H1 (cell line): ENCODE measurements around the gene SRPK3. TPM values are rescaled to one million over a fixed set of nuclear protein-coding genes. Genes with fewer than 3 reads are reported as not detected.
"Not testable (repeated sequence)": the region's sequence is repeated elsewhere in the genome, so short reads cannot be mapped to it uniquely, and the experiment has no call there.

Experiments
- CTCF ChIA-PET: fragments of 300-600 bp; sonication (Branson Sonifier 250); formaldehyde crosslinking; loops from one replicate; lab custom pipeline; 2021; ENCODE audit not compliant: partially characterized antibody; lab: Charles Lee
- POLR2A ChIA-PET: fragments of 300-600 bp; sonication (Branson Sonifier 250); formaldehyde crosslinking; loops from one replicate; lab custom pipeline; 2021; ENCODE audit warnings: inconsistent platforms; ENCODE audit not compliant: partially characterized antibody; lab: Charles Lee
- DNase-seq, 2 experiments: peaks; one replicate each; pipeline versions ENCODE4 v3.0.0 to v3.0.0-alpha.2; 2010 to 2022; ENCODE audit warnings: low spot score in 2 of 2, low read depth in 1 of 2, mixed read lengths in 1 of 2
- FAIRE-seq: peaks from 2 replicates; lab custom pipeline; 2011; peaks lifted over from hg19 to GRCh38; lab: Jason Lieb, UNC
- H2AFZ ChIP-seq: 2 replicates; pipeline ENCODE4 v1.8.1; 2012; ENCODE audit warnings: low read length, inconsistent platforms
- H2AK5ac ChIP-seq: 2 replicates; pipeline ENCODE4 v1.6.1; 2013; ENCODE audit warnings: low read depth, low read length
- H2BK120ac ChIP-seq: replicated peaks from 2 replicates; pipeline ENCODE3; 2013; ENCODE audit warnings: low read depth, low read length, inconsistent platforms
- H2BK12ac ChIP-seq: 2 replicates; pipeline ENCODE4 v1.6.1; 2013; ENCODE audit warnings: low read depth, low read length
- H2BK15ac ChIP-seq: 2 replicates; pipeline ENCODE4 v1.6.1; 2013; ENCODE audit warnings: low read length
- H2BK20ac ChIP-seq: 2 replicates; pipeline ENCODE4 v1.6.1; 2013; ENCODE audit warnings: low read length
- H2BK5ac ChIP-seq: 2 replicates; pipeline ENCODE4 v1.6.1; 2013; ENCODE audit warnings: low read depth, low read length
- H3K14ac ChIP-seq: 2 replicates; pipeline ENCODE4 v1.6.1; 2013; ENCODE audit warnings: inconsistent platforms; ENCODE audit not compliant: insufficient read length
- H3K18ac ChIP-seq: 2 replicates; pipeline ENCODE4 v1.6.1; 2013; ENCODE audit warnings: low read length; ENCODE audit errors: extremely low read depth
- H3K23ac ChIP-seq: 2 replicates; pipeline ENCODE4 v1.6.1; 2013; ENCODE audit warnings: inconsistent platforms; ENCODE audit not compliant: insufficient read length
- H3K23me2 ChIP-seq: 2 replicates; pipeline ENCODE4 v1.6.1; 2013; ENCODE audit warnings: low read depth, low read length
- H3K27ac ChIP-seq: 2 replicates; pipeline ENCODE4 v1.6.1; 2011; ENCODE audit warnings: low read depth, low read length, inconsistent platforms
- H3K27me3 ChIP-seq, 4 experiments: replicated peaks in 1 of 4; 1 replicate in 1 of 4; 2 replicates in 3 of 4; pipeline versions ENCODE4 v1.6.1 to v1.8.1; 2011 to 2013; ENCODE audit warnings: low read length in 3 of 4, mild to moderate bottlenecking in 3 of 4, inconsistent platforms in 2 of 4, mixed read lengths in 2 of 4, moderate library complexity in 1 of 4; ENCODE audit not compliant: control insufficient read depth in 3 of 4, insufficient read depth in 3 of 4; ENCODE audit errors: extremely low read depth in 1 of 4
- H3K36me3 ChIP-seq, 4 experiments: 2 replicates each; pipeline versions ENCODE4 v1.6.1 to v1.8.1; 2011 to 2013; ENCODE audit warnings: mild to moderate bottlenecking in 4 of 4, low read length in 3 of 4, moderate library complexity in 2 of 4, control low read depth in 1 of 4, inconsistent platforms in 1 of 4; ENCODE audit not compliant: insufficient read depth in 4 of 4, control insufficient read depth in 2 of 4
- H3K4ac ChIP-seq: replicated peaks from 2 replicates; pipeline ENCODE3; 2013; ENCODE audit warnings: low read length, low read depth, mixed read lengths, inconsistent platforms; ENCODE audit not compliant: insufficient read length
- H3K4me1 ChIP-seq, 4 experiments: replicated peaks in 1 of 4; 1 replicate in 1 of 4; 2 replicates in 3 of 4; pipeline versions ENCODE4 v1.6.1 to v1.8.1; 2011 to 2013; ENCODE audit warnings: low read length in 3 of 4, inconsistent platforms in 2 of 4, mixed read lengths in 1 of 4; ENCODE audit not compliant: insufficient read depth in 4 of 4, control insufficient read depth in 3 of 4
- H3K4me2 ChIP-seq, 2 experiments: 2 replicates each; pipeline versions ENCODE4 v1.6.1 to v1.8.1; 2011 to 2013; ENCODE audit warnings: low read depth in 2 of 2, low read length in 2 of 2, control low read depth in 1 of 2, inconsistent platforms in 1 of 2, mild to moderate bottlenecking in 1 of 2; ENCODE audit not compliant: insufficient read depth in 1 of 2
- H3K4me3 ChIP-seq, 4 experiments: fragments of 200-600, 300-600 bp in 1 of 4; sonication (generic), shearing (Covaris generic), sonication (Bioruptor Twin) in 1 of 4; 2 replicates each; pipeline versions ENCODE4 v1.5.1 to v1.8.1; 2011 to 2016; ENCODE audit warnings: low read length in 4 of 4, low read depth in 3 of 4, control low read depth in 2 of 4, inconsistent platforms in 2 of 4, mild to moderate bottlenecking in 2 of 4, mixed read lengths in 1 of 4, moderate library complexity in 1 of 4; ENCODE audit not compliant: insufficient read depth in 2 of 4; ENCODE audit errors: extremely low read depth in 1 of 4
- H3K56ac ChIP-seq: replicated peaks from 2 replicates; pipeline ENCODE3; 2013; ENCODE audit warnings: low read depth, mild to moderate bottlenecking, mixed read lengths, low read length, inconsistent platforms; ENCODE audit not compliant: insufficient read length
- H3K79me1 ChIP-seq: 2 replicates; pipeline ENCODE4 v1.6.1; 2013; ENCODE audit warnings: low read depth, low read length, control low read depth
- H3K79me2 ChIP-seq, 2 experiments: 2 replicates each; pipeline versions ENCODE4 v1.6.1 to v1.8.1; 2012 to 2013; ENCODE audit warnings: low read length in 2 of 2, mild to moderate bottlenecking in 2 of 2, inconsistent platforms in 1 of 2; ENCODE audit not compliant: insufficient read depth in 2 of 2, control insufficient read depth in 1 of 2
- H3K9ac ChIP-seq, 4 experiments: replicated peaks in 1 of 4; 1 replicate in 1 of 4; 2 replicates in 3 of 4; pipeline versions ENCODE4 v1.6.1 to v1.8.1; 2011 to 2013; ENCODE audit warnings: low read depth in 3 of 4, low read length in 3 of 4, control low read depth in 2 of 4, mild to moderate bottlenecking in 2 of 4, moderate library complexity in 2 of 4, inconsistent platforms in 1 of 4; ENCODE audit errors: extremely low read depth in 1 of 4
- H3K9me3 ChIP-seq, 2 experiments: 2 replicates each; pipeline versions ENCODE4 v1.6.1 to v1.8.1; 2012 to 2013; ENCODE audit warnings: mild to moderate bottlenecking in 2 of 2, moderate library complexity in 2 of 2, control low read depth in 1 of 2, inconsistent platforms in 1 of 2, low read depth in 1 of 2, low read length in 1 of 2, mixed read lengths in 1 of 2; ENCODE audit not compliant: insufficient read depth in 2 of 2
- H4K20me1 ChIP-seq, 2 experiments: replicated peaks in 1 of 2; 2 replicates each; pipeline versions ENCODE3 to v1.8.1; 2011 to 2013; ENCODE audit warnings: inconsistent platforms in 2 of 2, low read length in 2 of 2, mild to moderate bottlenecking in 1 of 2; ENCODE audit not compliant: insufficient read depth in 2 of 2, control insufficient read depth in 1 of 2
- H4K5ac ChIP-seq: 2 replicates; pipeline ENCODE4 v1.6.1; 2013; ENCODE audit warnings: low read length, low read depth, mixed read lengths, inconsistent platforms; ENCODE audit not compliant: insufficient read length
- H4K8ac ChIP-seq: 2 replicates; pipeline ENCODE4 v1.8.0; 2013; ENCODE audit warnings: mild to moderate bottlenecking, moderate library complexity, low read length, inconsistent platforms; ENCODE audit not compliant: insufficient read depth; ENCODE audit errors: extremely low read depth
- H4K91ac ChIP-seq: replicated peaks from 2 replicates; pipeline ENCODE3; 2013; ENCODE audit warnings: low read length, mixed read lengths, inconsistent platforms; ENCODE audit not compliant: insufficient read length
- MAX ChIP-seq: IDR thresholded peaks from 2 replicates; pipeline ENCODE4 v1.6.1; 2012; ENCODE audit warnings: inconsistent platforms
- WGBS, 2 experiments: shearing (Covaris generic) in 1 of 2; methylation state at CpG; one replicate each; pipeline versions ENCODE4 v1.1.6 to v1.1.7; 2013 to 2015; ENCODE audit warnings: low lambda C conversion rate in 2 of 2, mixed read lengths in 2 of 2, inconsistent platforms in 1 of 2, low coverage in 1 of 2, missing lambda C conversion rate in 1 of 2; ENCODE audit not compliant: insufficient replicate concordance in 2 of 2, insufficient coverage in 1 of 2, insufficient read length in 1 of 2; ENCODE audit errors: extremely low coverage in 1 of 2, missing lambda C conversion rate in 1 of 2; 5-methylcytosine and 5-hydroxymethylcytosine counted together
- polyA plus RNA-seq, 7 experiments: library from polyadenylated mRNA; depleted of rRNA in 3 of 7; stranded (reverse) in 5 of 7; unstranded in 2 of 7; fragments of >200 nt in 5 of 7; fragments of 200-250 nt in 2 of 7; gene quantifications; 1 replicate in 5 of 7; 2 replicates in 1 of 7; 4 replicates in 1 of 7; pipeline versions ENCODE4 v1.2.1 to v1.2.3, GENCODE V29; 2011 to 2013; ENCODE audit warnings: missing spikeins in 2 of 7, mixed read lengths in 2 of 7
- total RNA-seq: library from RNA; stranded (reverse); fragmentation: NEBNext Ultra II Directional; extraction: Animal tissue kit (Norgen Biotek cat#: 25700); gene quantifications from 2 replicates; pipeline ENCODE4 v1.2.1, GENCODE V29; 2021
- TF ChIP-seq, protein P1 (sequence below): IDR thresholded peaks from 2 replicates; pipeline ENCODE4 v1.6.1; 2012; ENCODE audit warnings: inconsistent platforms

Gene SRPK3
- total and polyA plus RNA-seq, 2 of the 8 experiments (the other 6 are each of a cell fraction or from before 2014, with no cell fraction given), result not detected

- not testable (repeated sequence) for H3K23me2 ChIP-seq, H3K56ac ChIP-seq, H2BK5ac ChIP-seq, H3K27ac ChIP-seq, FAIRE-seq, H2BK12ac ChIP-seq, H3K79me1 ChIP-seq, H2BK15ac ChIP-seq, H3K36me3 ChIP-seq, H4K5ac ChIP-seq, H2AFZ ChIP-seq, H3K14ac ChIP-seq, H3K4ac ChIP-seq, H4K20me1 ChIP-seq, H2BK120ac ChIP-seq, H3K27me3 ChIP-seq, H2BK20ac ChIP-seq, H2AK5ac ChIP-seq, H4K91ac ChIP-seq, H3K9me3 ChIP-seq, H3K18ac ChIP-seq, H3K23ac ChIP-seq, H3K4me1 ChIP-seq, H3K79me2 ChIP-seq, H3K9ac ChIP-seq, H4K8ac ChIP-seq
- H3K4me2 ChIP-seq, result peak overlapping the region; percentile 60 to 65
- 4% methylated on average over 11 of the region's 35 CpGs; no CpG with 5 or more reads in 1 of the 2 experiments for WGBS, 2 experiments
- ChIA-PET CTCF (interaction anchor here (1.0 to 1.6 kb wide), 3 partner anchors 12 to 185 kb away, joined by 3 to 4 read pairs (median 3); no protein-coding TSS in a partner anchor), POLR2A (interaction anchor here (0.6 kb wide), 1 partner anchor 17 kb away, joined by 4 read pairs; no protein-coding TSS in a partner anchor)
- TF ChIP-seq MAX, result peak; percentile 10; the same call in 1 of the 2 replicates
- TF ChIP-seq, protein P1, sequence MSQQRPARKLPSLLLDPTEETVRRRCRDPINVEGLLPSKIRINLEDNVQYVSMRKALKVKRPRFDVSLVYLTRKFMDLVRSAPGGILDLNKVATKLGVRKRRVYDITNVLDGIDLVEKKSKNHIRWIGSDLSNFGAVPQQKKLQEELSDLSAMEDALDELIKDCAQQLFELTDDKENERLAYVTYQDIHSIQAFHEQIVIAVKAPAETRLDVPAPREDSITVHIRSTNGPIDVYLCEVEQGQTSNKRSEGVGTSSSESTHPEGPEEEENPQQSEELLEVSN, result peak; percentile 13
- H3K4me3 ChIP-seq, result peak overlapping the region; percentile 12 to 60 (median 40)
- DNase-seq, result peak in 1 of 2 experiments; percentile 73
These were observed 37.2 kb upstream of the SRPK3 start for GRCh38 chrX:153743468-153744209.
